Endothelial cell (in vitro differentiated cells): ENCODE measurements around the gene PCSK5. TPM values are rescaled to one million over a fixed set of nuclear protein-coding genes. Genes with fewer than 3 reads are reported as not detected.

Source experiments
- DNase-seq: peaks from one replicate; pipeline ENCODE4 v3.0.0; 2021; ENCODE audit warnings: low spot score
- H3K27ac Mint-ChIP-seq: one replicate; pipeline ENCODE4 v1.8.0; 2021; ENCODE audit warnings: mixed read lengths, inconsistent platforms; ENCODE audit not compliant: unreplicated experiment
- H3K27me3 Mint-ChIP-seq: one replicate; pipeline ENCODE4 v1.8.0; 2021; ENCODE audit warnings: mild to moderate bottlenecking, moderate library complexity, mixed read lengths, inconsistent platforms; ENCODE audit not compliant: unreplicated experiment
- H3K36me3 Mint-ChIP-seq: one replicate; pipeline ENCODE4 v1.8.0; 2021; ENCODE audit warnings: mild to moderate bottlenecking, low read depth, mixed read lengths, inconsistent platforms; ENCODE audit not compliant: unreplicated experiment
- H3K4me1 Mint-ChIP-seq: one replicate; pipeline ENCODE4 v1.8.0; 2021; ENCODE audit warnings: mild to moderate bottlenecking, mixed read lengths, inconsistent platforms; ENCODE audit not compliant: unreplicated experiment
- H3K4me3 Mint-ChIP-seq: one replicate; pipeline ENCODE4 v1.8.0; 2021; ENCODE audit warnings: mild to moderate bottlenecking, mixed read lengths, inconsistent platforms; ENCODE audit not compliant: unreplicated experiment
- H3K9me3 Mint-ChIP-seq: one replicate; pipeline ENCODE4 v1.8.0; 2021; ENCODE audit warnings: mixed read lengths, inconsistent platforms; ENCODE audit not compliant: unreplicated experiment
- CTCF ChIP-seq: fragments of 200-600 bp; sonication (generic); IDR thresholded peaks from one replicate; pipeline ENCODE4 v1.5.0; 2021; ENCODE audit warnings: antibody characterized with exemption; ENCODE audit not compliant: unreplicated experiment
- total RNA-seq: library from RNA; stranded (reverse); fragmentation: NEBNext Ultra II Directional; extraction: Animal tissue kit (Norgen Biotek cat#: 25700); gene quantifications from one replicate; pipeline ENCODE4 v1.2.1, GENCODE V29; 2021; ENCODE audit not compliant: unreplicated experiment

Gene PCSK5
- total RNA-seq, 1 donor from 2014 or later, result 3.1 TPM

GRCh38 chr9:76161541-76161940 lies 271.1 kb downstream of the PCSK5 start:
- Mint-ChIP-seq H3K36me3 (no peaks in the 10 kb centered on the region), H3K4me3 (no peak overlapping the region), H3K9me3 (no peaks in the 10 kb centered on the region), H3K4me1 (no peaks in the 10 kb centered on the region), H3K27ac (no peak overlapping the region), H3K27me3 (no peaks in the 10 kb centered on the region)
- no peak for TF ChIP-seq CTCF
- no peak for DNase-seq

- TF ChIP-seq CTCF, result no peak
- Mint-ChIP-seq H3K4me3 (no peak overlapping the region), H3K27ac (no peak overlapping the region), H3K36me3 (no peaks in the 10 kb centered on the region), H3K9me3 (no peaks in the 10 kb centered on the region), H3K4me1 (no peaks in the 10 kb centered on the region), H3K27me3 (no peaks in the 10 kb centered on the region)
- no peak for DNase-seq
Observed at GRCh38 chr9:76162086-76162730, 271.7 kb downstream of the PCSK5 start.

- no peak overlapping the region for H3K27ac Mint-ChIP-seq
- no peaks in the 10 kb centered on the region for H3K27me3 Mint-ChIP-seq
Observed at GRCh38 chr9:76162751-76163500, 272.5 kb downstream of the PCSK5 start.

GRCh38 chr9:76166526-76166925 lies 276.1 kb downstream of the PCSK5 start:
- no peaks in the 10 kb centered on the region for H3K36me3 Mint-ChIP-seq
- H3K27me3 Mint-ChIP-seq, result no peaks in the 10 kb centered on the region
- DNase-seq, result no peak
- H3K9me3 Mint-ChIP-seq, result no peaks in the 10 kb centered on the region
- no peaks in the 10 kb centered on the region for H3K4me1 Mint-ChIP-seq
- H3K4me3 Mint-ChIP-seq, result no peak overlapping the region
- no peak for TF ChIP-seq CTCF
- H3K27ac Mint-ChIP-seq, result no peak overlapping the region

More at GRCh38 chr9:76162751-76163500, 272.5 kb downstream of the PCSK5 start:
- DNase-seq, result no peak
- Mint-ChIP-seq H3K4me3 (no peak overlapping the region), H3K36me3 (no peaks in the 10 kb centered on the region), H3K9me3 (no peaks in the 10 kb centered on the region), H3K4me1 (no peaks in the 10 kb centered on the region)
- TF ChIP-seq CTCF, result no peak

GRCh38 chr9:76176171-76176570 lies 285.7 kb downstream of the PCSK5 start:
- no peak overlapping the region for H3K27ac Mint-ChIP-seq
- TF ChIP-seq CTCF, result no peak
- H3K9me3 Mint-ChIP-seq, result no peaks in the 10 kb centered on the region
- H3K4me1 Mint-ChIP-seq, result peaks cover 3% of the 10 kb centered on the region
- DNase-seq, result no peak
- peaks cover 1% of the 10 kb centered on the region for H3K27me3 Mint-ChIP-seq
- no peaks in the 10 kb centered on the region for H3K36me3 Mint-ChIP-seq
- H3K4me3 Mint-ChIP-seq, result no peak overlapping the region
